Left lung (tissue), 10 donors: ENCODE measurements around the gene ALOX12. TPM values are rescaled to one million over a fixed set of nuclear protein-coding genes. Genes with fewer than 3 reads are reported as not detected.

Experiments
- ATAC-seq: fragments of 200-7000 bp; cut with Tn5 transposase; one replicate; pipeline ENCODE4 v1.9.1; 2020; ENCODE audit warnings: moderate library complexity
- DNase-seq, 4 donors: peaks; one replicate each; pipeline ENCODE4 v3.0.0-alpha.2; 2013 to 2020
- H3K27ac ChIP-seq, 2 donors: fragments of 200-600 bp; sonication (generic) in 1 of 2; one replicate each; pipeline versions ENCODE4 v1.5.0 to v1.8.0; 2020 to 2021
- H3K27me3 ChIP-seq, 2 donors: fragments of 200-600 bp; sonication (generic) in 1 of 2; one replicate each; pipeline versions ENCODE4 v1.5.0 to v1.8.0; 2020 to 2021
- H3K36me3 ChIP-seq, 2 donors: fragments of 200-600 bp; sonication (generic) in 1 of 2; one replicate each; pipeline versions ENCODE4 v1.5.0 to v1.8.0; 2020 to 2021
- H3K4me1 ChIP-seq, 2 donors: fragments of 200-600 bp; one replicate each; pipeline ENCODE4 v1.8.0; 2021
- H3K4me3 ChIP-seq, 2 donors: fragments of 200-600 bp; sonication (generic) in 1 of 2; one replicate each; pipeline versions ENCODE4 v1.5.0 to v1.8.0; 2020 to 2021; ENCODE audit warnings: mild to moderate bottlenecking in 1 of 2
- H3K9me3 ChIP-seq, 2 donors: fragments of 200-600 bp; sonication (generic) in 1 of 2; one replicate each; pipeline versions ENCODE4 v1.5.0 to v1.8.0; 2020 to 2021
- intact Hi-C, 2 donors: fragments of 100-400 bp; cut with DNase I; formaldehyde crosslinking; loops; one replicate each; pipeline versions ENCODE4 v1.11.2 to v1.14.2; 2022
- polyA plus RNA-seq, 6 donors: library from polyadenylated mRNA; unstranded; fragments of 120-200 nt; gene quantifications; one replicate each; pipeline ENCODE4 v1.2.1, GENCODE V29; 2013; ENCODE audit not compliant: insufficient read length in 6 of 6
- total RNA-seq, 2 donors: library from RNA; stranded (reverse); fragmentation: NEBNext Ultra II Directional; extraction: Animal tissue kit (Norgen Biotek cat#: 25700); gene quantifications; one replicate each; pipeline ENCODE4 v1.2.1, GENCODE V29; 2021
- TF ChIP-seq, protein P1 (sequence below), 2 donors: fragments of 200-600 bp; sonication (generic) in 1 of 2; IDR thresholded peaks; one replicate each; pipeline versions ENCODE4 v1.5.0 to v1.8.0; 2021; ENCODE audit warnings: antibody characterized with exemption in 2 of 2
- donor health status: DM: no; HTN: yes; CAD: no.
- donor health status: DM: no; HTN: no; CAD: no.

Gene ALOX12
- total and polyA plus RNA-seq, 8 donors, result 0.29 to 4.4 (median 3.1) TPM

DNA sequence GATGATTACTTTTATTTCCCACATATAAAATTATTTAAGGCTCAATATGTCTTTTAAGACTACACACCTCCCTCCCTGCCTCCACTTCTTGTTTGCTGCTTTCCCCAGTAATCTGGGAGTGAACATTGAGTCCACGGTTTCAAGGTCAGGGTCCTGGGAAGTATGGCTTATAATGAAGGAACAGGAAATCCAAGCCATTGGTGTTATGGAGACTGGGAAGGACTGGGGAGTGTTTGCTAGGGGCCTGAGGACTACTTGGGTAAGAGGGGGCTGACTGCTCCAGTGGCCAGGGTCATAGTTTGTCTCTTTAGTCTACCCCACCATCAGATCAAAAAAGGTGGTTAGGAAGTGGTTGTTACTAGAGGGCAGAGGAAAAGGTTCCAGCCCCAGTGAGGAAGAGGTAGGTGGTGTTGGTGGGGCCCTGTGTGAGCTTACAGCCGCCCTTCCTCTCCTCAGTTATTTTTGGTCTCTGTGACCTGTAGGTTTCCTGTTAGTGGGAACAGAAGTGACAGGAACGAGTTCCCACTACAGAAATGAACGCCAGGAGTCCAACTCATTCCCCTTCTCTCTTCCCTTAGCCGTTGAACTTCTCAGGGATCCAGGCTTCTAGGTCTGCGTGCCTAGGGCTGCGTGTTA, 39.2 kb downstream of the ALOX12 start:
- Histone ChIP-seq H3K27me3 (no peaks in the 10 kb centered on the region), H3K36me3 (no peaks in the 10 kb centered on the region), H3K27ac (peak overlapping the region; percentile 85 to 86), H3K4me3 (peak overlapping the region; percentile 58 to 75), H3K9me3 (no peaks in the 10 kb centered on the region), H3K4me1 (peaks cover 5 to 55% of the 10 kb centered on the region in 2 donors)
- DNase-seq, result no peak
- TF ChIP-seq, protein P1, sequence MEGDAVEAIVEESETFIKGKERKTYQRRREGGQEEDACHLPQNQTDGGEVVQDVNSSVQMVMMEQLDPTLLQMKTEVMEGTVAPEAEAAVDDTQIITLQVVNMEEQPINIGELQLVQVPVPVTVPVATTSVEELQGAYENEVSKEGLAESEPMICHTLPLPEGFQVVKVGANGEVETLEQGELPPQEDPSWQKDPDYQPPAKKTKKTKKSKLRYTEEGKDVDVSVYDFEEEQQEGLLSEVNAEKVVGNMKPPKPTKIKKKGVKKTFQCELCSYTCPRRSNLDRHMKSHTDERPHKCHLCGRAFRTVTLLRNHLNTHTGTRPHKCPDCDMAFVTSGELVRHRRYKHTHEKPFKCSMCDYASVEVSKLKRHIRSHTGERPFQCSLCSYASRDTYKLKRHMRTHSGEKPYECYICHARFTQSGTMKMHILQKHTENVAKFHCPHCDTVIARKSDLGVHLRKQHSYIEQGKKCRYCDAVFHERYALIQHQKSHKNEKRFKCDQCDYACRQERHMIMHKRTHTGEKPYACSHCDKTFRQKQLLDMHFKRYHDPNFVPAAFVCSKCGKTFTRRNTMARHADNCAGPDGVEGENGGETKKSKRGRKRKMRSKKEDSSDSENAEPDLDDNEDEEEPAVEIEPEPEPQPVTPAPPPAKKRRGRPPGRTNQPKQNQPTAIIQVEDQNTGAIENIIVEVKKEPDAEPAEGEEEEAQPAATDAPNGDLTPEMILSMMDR (IDR thresholded peaks at IDR 0.05), result no peak
- ATAC-seq, result peak; percentile 6
- intact Hi-C loops, result no loop called here

DNA sequence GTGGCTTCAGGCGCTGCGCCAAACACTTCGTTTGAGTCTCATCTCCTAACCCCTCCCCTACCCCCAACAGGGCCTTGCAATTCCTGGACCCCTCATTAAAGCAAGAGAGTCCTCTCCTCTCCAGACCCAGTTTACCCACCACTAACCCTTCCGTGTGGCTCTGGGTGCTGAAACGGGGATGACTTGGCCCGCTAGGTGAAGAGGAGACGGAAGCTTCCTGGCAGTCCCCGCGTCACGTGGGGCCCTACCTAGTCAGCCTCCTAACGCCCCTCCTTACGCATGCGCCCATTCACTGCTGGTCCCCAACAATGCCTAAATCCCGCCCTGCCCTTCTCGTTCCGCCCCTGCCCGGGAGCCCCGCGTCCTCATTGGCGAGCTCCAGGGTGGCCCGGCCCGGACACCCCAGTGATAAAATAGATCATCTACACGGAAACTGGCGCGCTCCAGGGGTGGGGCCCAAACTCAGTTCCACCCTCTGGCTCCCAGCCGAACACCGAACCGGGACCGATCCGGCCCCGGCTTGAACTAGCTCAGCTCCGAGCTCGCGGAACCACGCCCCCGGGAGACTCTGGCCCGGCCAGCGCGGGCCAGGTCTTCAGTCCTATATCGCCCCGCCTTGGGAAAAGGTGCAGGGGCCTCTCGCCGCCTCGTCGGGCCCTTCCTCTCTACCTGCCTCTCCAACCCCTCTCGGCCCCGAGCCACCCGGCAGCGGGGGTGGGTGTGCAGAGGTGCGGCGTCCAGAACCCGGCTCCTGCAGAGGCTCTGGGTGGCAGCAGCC, 39.9 kb downstream of the ALOX12 start, which contains the start of gene SLC16A13:
Gene SLC16A13 (plus strand): TSS at position 425 of the 778 bp plus-strand sequence. CDS start 368 bp downstream, outside the sequence.
- peaks cover 5 to 49% of the 10 kb centered on the region in 2 donors for H3K4me1 ChIP-seq
- intact Hi-C loops, result no loop called here
- no peaks in the 10 kb centered on the region for H3K36me3 ChIP-seq
- TF ChIP-seq, protein P1 (IDR thresholded peaks at IDR 0.05), result no peak
- H3K27ac ChIP-seq, result peak within 1 kb of the TSS; percentile 85 to 86
- H3K27me3 ChIP-seq, result no peaks in the 10 kb centered on the region
- peak within 1 kb of the TSS; percentile 58 to 75 for H3K4me3 ChIP-seq
- peak; percentile 90 to 99 (median 98) for DNase-seq
- H3K9me3 ChIP-seq, result no peaks in the 10 kb centered on the region
- peak; percentile 95 for ATAC-seq

DNA sequence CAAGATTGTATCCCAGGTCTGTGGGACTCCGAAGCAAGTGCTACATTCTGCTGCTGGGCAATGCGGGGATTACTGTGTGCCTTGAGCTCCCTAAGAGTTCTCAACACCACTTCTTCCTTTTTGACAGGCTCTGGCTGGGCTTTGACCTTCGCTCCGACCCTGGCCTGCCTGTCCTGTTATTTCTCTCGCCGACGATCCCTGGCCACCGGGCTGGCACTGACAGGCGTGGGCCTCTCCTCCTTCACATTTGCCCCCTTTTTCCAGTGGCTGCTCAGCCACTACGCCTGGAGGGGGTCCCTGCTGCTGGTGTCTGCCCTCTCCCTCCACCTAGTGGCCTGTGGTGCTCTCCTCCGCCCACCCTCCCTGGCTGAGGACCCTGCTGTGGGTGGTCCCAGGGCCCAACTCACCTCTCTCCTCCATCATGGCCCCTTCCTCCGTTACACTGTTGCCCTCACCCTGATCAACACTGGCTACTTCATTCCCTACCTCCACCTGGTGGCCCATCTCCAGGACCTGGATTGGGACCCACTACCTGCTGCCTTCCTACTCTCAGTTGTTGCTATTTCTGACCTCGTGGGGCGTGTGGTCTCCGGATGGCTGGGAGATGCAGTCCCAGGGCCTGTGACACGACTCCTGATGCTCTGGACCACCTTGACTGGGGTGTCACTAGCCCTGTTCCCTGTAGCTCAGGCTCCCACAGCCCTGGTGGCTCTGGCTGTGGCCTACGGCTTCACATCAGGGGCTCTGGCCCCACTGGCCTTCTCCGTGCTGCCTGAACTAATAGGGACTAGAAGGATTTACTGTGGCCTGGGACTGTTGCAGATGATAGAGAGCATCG, 42.4 kb downstream of the ALOX12 start:
- H3K9me3 ChIP-seq, result no peaks in the 10 kb centered on the region
- TF ChIP-seq, protein P1 (IDR thresholded peaks at IDR 0.05), result no peak
- peak overlapping the region in 1 of 2 donors; percentile 8 for H3K27ac ChIP-seq
- no peak overlapping the region for H3K4me3 ChIP-seq
- H3K4me1 ChIP-seq, result peaks cover 12 to 55% of the 10 kb centered on the region in 2 donors
- peaks cover 6 to 23% of the 10 kb centered on the region in 2 donors for H3K27me3 ChIP-seq
- H3K36me3 ChIP-seq, result no peaks in the 10 kb centered on the region
- peak in 1 of 4 donors; percentile 63 for DNase-seq
- intact Hi-C loops, result no loop called here
- ATAC-seq, result no peak

DNA sequence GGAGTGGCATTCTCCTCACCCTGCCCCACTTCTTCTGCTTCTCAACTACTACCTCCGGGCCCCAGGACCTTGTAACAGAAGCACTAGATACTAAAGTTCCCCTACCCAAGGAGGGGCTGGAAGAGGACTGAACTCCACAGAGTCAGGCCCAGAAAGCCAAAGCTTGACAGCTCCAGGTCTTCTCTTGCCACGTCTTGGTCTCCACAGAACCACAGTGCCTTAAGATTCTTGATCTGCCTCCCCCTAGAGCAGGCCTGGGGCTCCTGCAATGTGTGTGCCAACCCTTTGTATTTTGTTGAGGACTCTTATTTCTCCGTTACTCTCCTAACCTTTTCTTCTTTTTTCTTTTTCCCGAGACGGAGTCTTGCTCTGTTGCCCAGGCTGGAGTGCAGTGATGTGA, 44.0 kb downstream of the ALOX12 start:
- no peak overlapping the region for H3K4me3 ChIP-seq
- intact Hi-C loops, result loop anchor here (10.0 kb wide), 1 partner anchor 255 kb away; the partner anchor contains the start of gene YBX2 (in 2 of the 2)
- no peak for ATAC-seq

More for the DNA sequence above, 44.0 kb downstream of the ALOX12 start:
- no peak for DNase-seq
- TF ChIP-seq, protein P1 (IDR thresholded peaks at IDR 0.05), result no peak
- H3K36me3 ChIP-seq, result no peaks in the 10 kb centered on the region
- H3K4me1 ChIP-seq, result peaks cover 20 to 56% of the 10 kb centered on the region in 2 donors
- peaks cover 18 to 39% of the 10 kb centered on the region in 2 donors for H3K27me3 ChIP-seq
- H3K27ac ChIP-seq, result no peak overlapping the region
- H3K9me3 ChIP-seq, result no peaks in the 10 kb centered on the region
